Heart left ventricle (tissue), 13 donors: Measurements from ENCODE around the gene ZNF844.

ENCODE experiments used
- POLR2A ChIP-seq, 2 donors: fragments of 450-650 bp; IDR thresholded peaks; one replicate each; pipeline ENCODE4 v1.6.1; 2017; ENCODE audit warnings: antibody characterized with exemption in 2 of 2, mild to moderate bottlenecking in 2 of 2, moderate library complexity in 2 of 2
- TF ChIP-seq, protein P1 (sequence below), 12 donors: fragments of 200-600 bp; sonication (generic) in 4 of 12; IDR thresholded peaks; one replicate each; pipeline versions ENCODE4 v1.5.0 to v1.8.0; 2018 to 2022; ENCODE audit warnings: antibody characterized with exemption in 12 of 12, mild to moderate bottlenecking in 5 of 12
- donor health status: ischemic (EF 13 %, LVEDD 7.1; RV severe dilation, severe dysfunction).
- donor health status: DM: no; HTN: yes; CAD: no.
- donor health status: DM: no; HTN: no; CAD: no.
- donor health status: ischemic (EF 25% LVEDD 6.9; RV normal size, moderate dysfunction).
- donor health status: ischemic (EF 25% LVEDD 5.7; RV mildly dilated, moderate dysfunction).
- donor health status: ischemic (EF 35%, LVEDD 5.7; RV mildly dilated, moderate dysfunction).
- donor health status: nonischemic (EF 11% LVEDD 7.7; RV severe dilation, severe dysfunction).
- donor health status: DM: yes; HTN: yes; CAD: no.
- donor health status: PGD.
- donor health status: ischemic (EF 29% LVEDD 5.4; RV normal size, mild dysfunction).
- donor health status: nonischemic (EF 23%, LVEDD 6.1; RV moderate dilation, normal function).

DNA sequence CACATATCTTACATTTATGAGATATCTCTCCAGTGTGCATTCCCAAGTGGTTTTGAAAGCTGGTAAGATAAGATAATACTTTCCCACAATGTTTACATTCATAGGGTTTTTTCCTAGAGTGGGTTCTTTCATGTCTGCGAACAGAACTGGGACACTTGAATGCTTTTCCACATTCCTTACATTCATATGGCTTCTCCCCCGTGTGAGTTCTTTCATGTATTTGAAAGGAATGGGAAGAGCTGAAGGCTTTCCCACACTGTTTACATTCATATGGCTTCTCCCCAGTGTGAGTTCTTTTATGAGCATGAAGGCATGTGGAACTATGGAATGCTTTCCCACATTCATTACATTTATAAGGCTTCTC is 48.8 kb upstream of the ZNF844 start:
- TF ChIP-seq, protein P1, sequence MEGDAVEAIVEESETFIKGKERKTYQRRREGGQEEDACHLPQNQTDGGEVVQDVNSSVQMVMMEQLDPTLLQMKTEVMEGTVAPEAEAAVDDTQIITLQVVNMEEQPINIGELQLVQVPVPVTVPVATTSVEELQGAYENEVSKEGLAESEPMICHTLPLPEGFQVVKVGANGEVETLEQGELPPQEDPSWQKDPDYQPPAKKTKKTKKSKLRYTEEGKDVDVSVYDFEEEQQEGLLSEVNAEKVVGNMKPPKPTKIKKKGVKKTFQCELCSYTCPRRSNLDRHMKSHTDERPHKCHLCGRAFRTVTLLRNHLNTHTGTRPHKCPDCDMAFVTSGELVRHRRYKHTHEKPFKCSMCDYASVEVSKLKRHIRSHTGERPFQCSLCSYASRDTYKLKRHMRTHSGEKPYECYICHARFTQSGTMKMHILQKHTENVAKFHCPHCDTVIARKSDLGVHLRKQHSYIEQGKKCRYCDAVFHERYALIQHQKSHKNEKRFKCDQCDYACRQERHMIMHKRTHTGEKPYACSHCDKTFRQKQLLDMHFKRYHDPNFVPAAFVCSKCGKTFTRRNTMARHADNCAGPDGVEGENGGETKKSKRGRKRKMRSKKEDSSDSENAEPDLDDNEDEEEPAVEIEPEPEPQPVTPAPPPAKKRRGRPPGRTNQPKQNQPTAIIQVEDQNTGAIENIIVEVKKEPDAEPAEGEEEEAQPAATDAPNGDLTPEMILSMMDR (IDR thresholded peaks at IDR 0.05): no peak
- TF ChIP-seq POLR2A (IDR thresholded peaks at IDR 0.05): no peak
